ENCODE results near the gene ZNF831.

Gene ZNF831

GRCh38 chr20:59154317-59155013 is 9.2 kb upstream of the ZNF831 start:
- Histone ChIP-seq H3K36me3 (ENCODE audit: insufficient read depth) (no peaks in the 10 kb centered on the region), H4K20me1 (ENCODE audit: insufficient read depth) (no peaks in the 10 kb centered on the region), H3K27me3 (ENCODE audit: insufficient read depth, low read depth) (peaks cover 28% of the 10 kb centered on the region; the same call in 1 of the 2 replicates), H3K4me1 (ENCODE audit: low read depth, poor library complexity, severe bottlenecking) (no peaks in the 10 kb centered on the region), H3K79me2 (ENCODE audit: insufficient read depth, low read depth) (no peaks in the 10 kb centered on the region), H3K27ac (no peak overlapping the region), H3K4me3 (IDR thresholded peaks at IDR 0.05; ENCODE audit: insufficient read depth, low read depth, low read length) (no peak overlapping the region), H2AFZ (ENCODE audit: low read depth) (no peak overlapping the region), H3K4me2 (no peak overlapping the region), H3K9ac (no peak overlapping the region)
- TF ChIP-seq CTCF (conservative IDR thresholded peaks at IDR 0.05; ENCODE audit: low read depth, low read length) = no peak

- Histone ChIP-seq H3K27me3 (ENCODE audit: insufficient read depth, low read depth) (peaks cover 19% of the 10 kb centered on the region; the same call in 1 of the 2 replicates), H4K20me1 (ENCODE audit: insufficient read depth) (no peaks in the 10 kb centered on the region), H3K4me2 (no peak overlapping the region), H3K9ac (no peak overlapping the region), H2AFZ (ENCODE audit: low read depth) (no peak overlapping the region), H3K36me3 (ENCODE audit: insufficient read depth) (no peaks in the 10 kb centered on the region), H3K4me1 (ENCODE audit: low read depth, poor library complexity, severe bottlenecking) (no peaks in the 10 kb centered on the region), H3K27ac (no peak overlapping the region), H3K4me3 (IDR thresholded peaks at IDR 0.05; ENCODE audit: insufficient read depth, low read depth, low read length) (no peak overlapping the region), H3K79me2 (ENCODE audit: insufficient read depth, low read depth) (no peaks in the 10 kb centered on the region)
- no peak for TF ChIP-seq CTCF (conservative IDR thresholded peaks at IDR 0.05; ENCODE audit: low read depth, low read length)
Observed at GRCh38 chr20:59157064-59157463, 6.6 kb upstream of the ZNF831 start.

- Histone ChIP-seq H3K79me2 (ENCODE audit: insufficient read depth, low read depth) (no peaks in the 10 kb centered on the region), H3K4me2 (no peak overlapping the region), H3K27me3 (ENCODE audit: insufficient read depth, low read depth) (peaks cover 17% of the 10 kb centered on the region; the same call in 1 of the 2 replicates), H3K4me3 (IDR thresholded peaks at IDR 0.05; ENCODE audit: insufficient read depth, low read depth, low read length) (no peak overlapping the region), H4K20me1 (ENCODE audit: insufficient read depth) (no peaks in the 10 kb centered on the region), H2AFZ (ENCODE audit: low read depth) (no peak overlapping the region), H3K9ac (no peak overlapping the region), H3K36me3 (ENCODE audit: insufficient read depth) (no peaks in the 10 kb centered on the region), H3K4me1 (ENCODE audit: low read depth, poor library complexity, severe bottlenecking) (no peaks in the 10 kb centered on the region), H3K27ac (no peak overlapping the region)
- TF ChIP-seq CTCF (conservative IDR thresholded peaks at IDR 0.05; ENCODE audit: low read depth, low read length) = no peak
Observed at GRCh38 chr20:59157531-59157930, 6.1 kb upstream of the ZNF831 start.

GRCh38 chr20:59157961-59158541 is 5.6 kb upstream of the ZNF831 start:
- Histone ChIP-seq H3K4me2 (no peak overlapping the region), H3K79me2 (ENCODE audit: insufficient read depth, low read depth) (no peaks in the 10 kb centered on the region), H2AFZ (ENCODE audit: low read depth) (no peak overlapping the region), H3K4me3 (IDR thresholded peaks at IDR 0.05; ENCODE audit: insufficient read depth, low read depth, low read length) (no peak overlapping the region), H3K27ac (no peak overlapping the region), H3K9ac (no peak overlapping the region), H3K4me1 (ENCODE audit: low read depth, poor library complexity, severe bottlenecking) (no peaks in the 10 kb centered on the region), H3K36me3 (ENCODE audit: insufficient read depth) (no peaks in the 10 kb centered on the region), H3K27me3 (ENCODE audit: insufficient read depth, low read depth) (peaks cover 14% of the 10 kb centered on the region; the same call in 1 of the 2 replicates), H4K20me1 (ENCODE audit: insufficient read depth) (no peaks in the 10 kb centered on the region)
- no peak for TF ChIP-seq CTCF (conservative IDR thresholded peaks at IDR 0.05; ENCODE audit: low read depth, low read length)
